Mesenchymal stem cell (in vitro differentiated cells and primary cell): Measurements from ENCODE around the gene PITPNM3.

Source experiments
- DNase-seq: peaks from one replicate; pipeline ENCODE4 v3.0.0-alpha.2; 2013
- H2AFZ ChIP-seq: one replicate; pipeline ENCODE4 v1.6.1; 2013; ENCODE audit warnings: low read depth, mild to moderate bottlenecking, control low read depth, inconsistent platforms, low read length, moderate library complexity
- H2AK5ac ChIP-seq: 2 replicates; pipeline ENCODE4 v1.6.1; 2013; ENCODE audit warnings: low read length, moderate library complexity, mild to moderate bottlenecking, inconsistent platforms; ENCODE audit not compliant: severe bottlenecking
- H2BK120ac ChIP-seq: one replicate; pipeline ENCODE4 v1.6.1; 2013; ENCODE audit warnings: low read depth, mild to moderate bottlenecking, inconsistent platforms, low read length, moderate library complexity
- H2BK12ac ChIP-seq, 2 experiments: one replicate each; pipeline ENCODE4 v1.6.1; 2013; ENCODE audit warnings: inconsistent platforms in 2 of 2, low read length in 2 of 2, mild to moderate bottlenecking in 2 of 2, moderate library complexity in 2 of 2, control low read depth in 1 of 2
- H2BK15ac ChIP-seq: one replicate; pipeline ENCODE4 v1.6.1; 2013; ENCODE audit warnings: mild to moderate bottlenecking, low read depth, inconsistent platforms; ENCODE audit not compliant: poor library complexity, severe bottlenecking
- H2BK5ac ChIP-seq: 2 replicates; pipeline ENCODE4 v1.6.1; 2013; ENCODE audit warnings: low read depth, mild to moderate bottlenecking, low read length, control low read depth, inconsistent platforms; ENCODE audit not compliant: poor library complexity, severe bottlenecking
- H3K14ac ChIP-seq, 2 experiments: one replicate each; pipeline ENCODE4 v1.6.1; 2013; ENCODE audit warnings: inconsistent platforms in 2 of 2, low read length in 2 of 2, control low read depth in 1 of 2, mild to moderate bottlenecking in 1 of 2, moderate library complexity in 1 of 2
- H3K18ac ChIP-seq, 2 experiments: one replicate each; pipeline ENCODE4 v1.6.1; 2013; ENCODE audit warnings: inconsistent platforms in 2 of 2, low read length in 2 of 2, control low read depth in 1 of 2, low read depth in 1 of 2, mild to moderate bottlenecking in 1 of 2
- H3K23ac ChIP-seq, 2 experiments: one replicate each; pipeline ENCODE4 v1.6.1; 2013; ENCODE audit warnings: inconsistent platforms in 2 of 2, low read length in 2 of 2, mild to moderate bottlenecking in 2 of 2, moderate library complexity in 2 of 2, control low read depth in 1 of 2
- H3K27ac ChIP-seq: 2 replicates; pipeline ENCODE4 v1.5.1; 2013; ENCODE audit warnings: mild to moderate bottlenecking, moderate library complexity, low read length, control low read depth, inconsistent platforms; ENCODE audit not compliant: poor library complexity, severe bottlenecking
- H3K27me3 ChIP-seq, 2 experiments: 2 replicates each; pipeline versions ENCODE4 v1.6.1 to v1.7.0; 2013; ENCODE audit warnings: low read length in 2 of 2, mild to moderate bottlenecking in 2 of 2, moderate library complexity in 2 of 2, control low read depth in 1 of 2, inconsistent platforms in 1 of 2; ENCODE audit not compliant: control insufficient read depth in 1 of 2, insufficient read depth in 1 of 2
- H3K36me3 ChIP-seq, 2 experiments: 2 replicates each; pipeline versions ENCODE4 v1.6.1 to v1.7.0; 2013; ENCODE audit warnings: low read length in 2 of 2, control low read depth in 1 of 2, inconsistent platforms in 1 of 2, low read depth in 1 of 2, mild to moderate bottlenecking in 1 of 2; ENCODE audit not compliant: insufficient read depth in 2 of 2, control insufficient read depth in 1 of 2
- H3K4ac ChIP-seq, 2 experiments: one replicate each; pipeline ENCODE4 v1.6.1; 2013; ENCODE audit warnings: inconsistent platforms in 2 of 2, low read length in 2 of 2, mild to moderate bottlenecking in 2 of 2, moderate library complexity in 2 of 2, control low read depth in 1 of 2, low read depth in 1 of 2
- H3K4me1 ChIP-seq: 2 replicates; pipeline ENCODE4 v1.6.1; 2013; ENCODE audit warnings: low read depth, low read length, control low read depth; ENCODE audit not compliant: control insufficient read depth, insufficient read depth
- H3K4me2 ChIP-seq: 2 replicates; pipeline ENCODE4 v1.6.1; 2013; ENCODE audit warnings: low read length, mild to moderate bottlenecking, inconsistent platforms; ENCODE audit not compliant: poor library complexity, severe bottlenecking
- H3K4me3 ChIP-seq, 2 experiments: 2 replicates each; pipeline versions ENCODE4 v1.5.1 to v1.7.0; 2013; ENCODE audit warnings: low read length in 2 of 2, mild to moderate bottlenecking in 2 of 2, control low read depth in 1 of 2, low read depth in 1 of 2; ENCODE audit not compliant: insufficient read depth in 1 of 2
- H3K79me1 ChIP-seq: replicated peaks from 2 replicates; pipeline ENCODE4 v1.6.1; 2013; ENCODE audit warnings: mild to moderate bottlenecking, control low read depth, low read length, inconsistent platforms; ENCODE audit not compliant: poor library complexity, severe bottlenecking
- H3K9ac ChIP-seq: 2 replicates; pipeline ENCODE4 v1.7.0; 2013; ENCODE audit warnings: mild to moderate bottlenecking, low read length, moderate library complexity
- H3K9me3 ChIP-seq: 2 replicates; pipeline ENCODE4 v1.7.0; 2013; ENCODE audit warnings: mild to moderate bottlenecking, low read length; ENCODE audit not compliant: control insufficient read depth
- H4K8ac ChIP-seq: one replicate; pipeline ENCODE4 v1.6.1; 2013; ENCODE audit warnings: inconsistent platforms, mild to moderate bottlenecking, low read length, moderate library complexity
- H4K91ac ChIP-seq: one replicate; pipeline ENCODE4 v1.6.1; 2013; ENCODE audit warnings: mild to moderate bottlenecking, low read length, inconsistent platforms
- WGBS: methylation state at CpG from one replicate; pipeline ENCODE4 v1.1.7; 2013; ENCODE audit warnings: mixed read lengths; 5-methylcytosine and 5-hydroxymethylcytosine counted together

PITPNM3 gene

DNA sequence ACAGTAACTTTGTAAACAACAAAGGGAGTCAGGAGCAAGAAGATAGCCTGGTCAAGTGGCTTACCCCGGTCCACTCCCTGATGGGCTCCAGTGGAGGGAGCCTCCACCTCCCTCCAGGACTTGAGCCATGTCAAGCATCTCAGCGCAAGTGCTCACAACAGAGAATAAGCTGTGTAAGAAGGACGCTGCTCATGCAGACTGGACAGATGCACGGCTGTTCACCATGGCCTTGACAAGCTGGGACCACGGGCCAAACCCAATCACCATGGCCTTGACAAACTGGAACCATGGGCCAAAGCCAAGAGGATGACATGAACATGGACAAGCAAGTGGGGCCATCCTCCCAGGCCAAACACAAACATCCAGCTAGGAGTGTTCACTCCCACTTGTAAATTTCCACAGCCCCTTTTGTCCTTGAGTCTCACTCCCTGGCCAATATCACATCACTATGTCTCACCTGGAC is 3.4 kb upstream of the PITPNM3 start:
- Histone ChIP-seq H2AFZ (no peak overlapping the region), H2AK5ac (no peak overlapping the region), H3K27ac (no peak overlapping the region), H3K9me3 (no peaks in the 10 kb centered on the region), H4K91ac (no peak overlapping the region), H3K4me3 (no peak overlapping the region), H2BK5ac (no peak overlapping the region), H3K4ac (no peak overlapping the region), H4K8ac (no peak overlapping the region), H3K79me1 (no peaks in the 10 kb centered on the region), H3K36me3 (no peaks in the 10 kb centered on the region), H3K9ac (no peak overlapping the region), H2BK120ac (no peak overlapping the region), H3K14ac (no peak overlapping the region), H3K4me1 (peaks cover 18% of the 10 kb centered on the region), H3K27me3 (peaks cover 17 to 45% of the 10 kb centered on the region in 2 experiments), H3K23ac (no peak overlapping the region), H3K18ac (no peak overlapping the region), H3K4me2 (no peak overlapping the region), H2BK12ac (no peak overlapping the region), H2BK15ac (no peak overlapping the region)
- WGBS, result 90% methylated on average over 5 of the region's 5 CpGs
- no peak for DNase-seq

DNA sequence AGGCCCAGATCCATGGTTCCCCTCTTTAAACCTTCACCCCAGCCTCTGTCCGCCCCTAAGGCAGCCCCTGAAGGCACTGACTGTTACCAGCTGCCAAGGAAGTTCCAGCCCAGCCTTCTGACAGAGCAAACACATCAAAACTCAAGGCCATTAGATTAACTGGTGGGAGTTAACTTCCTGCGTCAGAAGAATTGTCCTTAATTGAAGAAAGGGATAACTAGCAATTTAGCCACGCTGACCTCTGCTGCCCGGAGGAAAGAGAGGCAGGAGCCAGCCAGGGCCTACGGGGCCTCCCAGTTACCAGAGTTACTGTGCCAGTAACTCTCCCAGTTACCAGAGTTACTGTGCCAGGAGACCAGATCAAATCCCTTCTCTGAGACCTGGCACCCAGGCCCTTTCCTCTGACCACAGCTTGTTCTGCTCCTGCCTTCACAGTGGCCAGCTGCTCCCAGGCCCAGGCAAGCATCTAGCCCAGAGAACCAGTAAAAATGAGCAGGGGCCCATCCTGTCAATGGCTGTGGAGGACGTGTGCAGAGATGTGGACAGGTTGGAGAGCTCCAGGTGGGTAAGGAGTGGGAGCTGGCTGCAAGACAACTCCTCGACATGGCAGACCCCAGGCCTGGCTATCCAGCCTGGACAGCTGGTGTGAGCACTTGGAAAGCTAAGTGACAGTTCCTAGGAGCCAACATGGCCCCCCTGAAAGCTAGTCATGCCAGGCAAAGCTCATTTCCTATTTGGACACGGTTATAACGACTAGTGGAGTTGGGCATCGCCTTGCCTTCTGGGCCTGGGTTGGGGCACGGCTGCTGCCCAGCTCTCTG is 2.8 kb upstream of the PITPNM3 start:
- no peak overlapping the region for H3K27ac ChIP-seq
- H3K18ac ChIP-seq, result no peak overlapping the region
- H3K9ac ChIP-seq, result no peak overlapping the region
- H2AK5ac ChIP-seq, result no peak overlapping the region
- no peaks in the 10 kb centered on the region for H3K36me3 ChIP-seq
- peaks cover 19% of the 10 kb centered on the region for H3K4me1 ChIP-seq
- no peak overlapping the region for H3K23ac ChIP-seq
- H2AFZ ChIP-seq, result no peak overlapping the region
- H3K14ac ChIP-seq, result no peak overlapping the region
- no peak overlapping the region for H4K8ac ChIP-seq
- no peak overlapping the region for H3K4me3 ChIP-seq
- H4K91ac ChIP-seq, result no peak overlapping the region
- peaks cover 24 to 51% of the 10 kb centered on the region in 2 experiments for H3K27me3 ChIP-seq
- H3K4me2 ChIP-seq, result no peak overlapping the region
- H2BK15ac ChIP-seq, result no peak overlapping the region
- no peak overlapping the region for H3K4ac ChIP-seq
- no peak overlapping the region for H2BK5ac ChIP-seq
- no peak for DNase-seq
- no peak overlapping the region for H2BK120ac ChIP-seq
- H3K9me3 ChIP-seq, result no peaks in the 10 kb centered on the region
- no peaks in the 10 kb centered on the region for H3K79me1 ChIP-seq
- H2BK12ac ChIP-seq, result no peak overlapping the region
- WGBS, result 81% methylated on average over 11 of the region's 11 CpGs

DNA sequence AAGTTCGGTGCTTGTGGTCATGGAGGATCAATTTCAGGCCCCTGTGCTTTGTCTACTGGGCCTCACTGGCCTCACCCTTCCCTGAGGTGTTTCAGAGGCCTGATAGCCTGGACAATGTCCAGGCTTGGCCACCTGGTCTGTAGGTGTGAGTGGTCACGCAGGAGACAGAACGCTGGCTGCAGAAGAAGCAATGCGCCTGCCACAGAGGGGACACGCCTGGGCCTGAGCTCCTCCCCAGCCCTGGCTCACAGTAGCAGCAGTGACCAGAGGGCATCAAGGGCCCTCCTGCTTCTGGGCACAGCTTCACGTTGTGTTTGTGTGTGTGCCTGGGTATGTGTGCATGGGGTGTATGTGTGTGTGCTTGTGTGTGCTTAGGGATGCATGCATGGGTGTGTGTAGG is 1.9 kb upstream of the PITPNM3 start:
- H4K8ac ChIP-seq, result no peak overlapping the region
- no peaks in the 10 kb centered on the region for H3K9me3 ChIP-seq

DNA sequence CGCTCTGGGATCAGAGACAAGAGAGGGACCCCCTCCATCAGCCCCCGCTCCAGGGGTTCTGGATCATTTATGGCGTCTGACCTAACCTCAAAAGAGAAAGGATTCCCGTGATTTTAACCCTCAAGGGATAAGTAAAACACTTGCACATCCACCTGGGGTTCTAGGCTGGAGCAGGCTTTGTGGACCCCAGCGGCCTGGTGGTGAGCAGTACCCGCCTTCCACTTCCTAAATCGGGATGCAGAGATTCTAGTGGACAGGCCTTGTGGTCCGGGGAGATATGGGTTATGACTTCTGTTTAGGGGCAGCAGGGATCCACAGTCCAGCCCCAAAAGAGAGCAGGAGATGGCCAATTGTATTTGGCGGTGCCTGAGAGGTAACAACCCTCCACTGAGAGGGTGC is 684 bp upstream of the PITPNM3 start:
- Histone ChIP-seq H2AK5ac (no peak overlapping the region), H3K9ac (no peak overlapping the region), H4K8ac (no peak overlapping the region), H3K27me3 (peaks cover 37 to 64% of the 10 kb centered on the region in 2 experiments), H3K9me3 (no peaks in the 10 kb centered on the region), H3K36me3 (no peaks in the 10 kb centered on the region), H3K14ac (no peak overlapping the region), H3K4me2 (peak overlapping the region; percentile 87), H2BK120ac (no peak overlapping the region), H3K4me3 (peak overlapping the region in 1 of 2 experiments; percentile 37), H2BK15ac (no peak overlapping the region), H4K91ac (no peak overlapping the region), H3K23ac (no peak overlapping the region), H2AFZ (no peak overlapping the region), H3K27ac (no peak overlapping the region), H3K18ac (no peak overlapping the region), H3K4me1 (peaks cover 19% of the 10 kb centered on the region), H3K4ac (no peak overlapping the region), H2BK12ac (no peak overlapping the region), H2BK5ac (no peak overlapping the region), H3K79me1 (no peaks in the 10 kb centered on the region)
- DNase-seq, result no peak
- 31% methylated on average over 9 of the region's 9 CpGs for whole genome bisulfite sequencing

More for the DNA sequence above, 1.9 kb upstream of the PITPNM3 start:
- 98% methylated on average over 5 of the region's 6 CpGs for WGBS
- peaks cover 19% of the 10 kb centered on the region for H3K4me1 ChIP-seq
- H3K14ac ChIP-seq, result no peak overlapping the region
- DNase-seq, result no peak
- peaks cover 33 to 60% of the 10 kb centered on the region in 2 experiments for H3K27me3 ChIP-seq
- H2BK15ac ChIP-seq, result no peak overlapping the region
- no peak overlapping the region for H2BK120ac ChIP-seq
- no peak overlapping the region for H3K23ac ChIP-seq
- H4K91ac ChIP-seq, result peak overlapping the region; percentile 47
- no peak overlapping the region for H2AFZ ChIP-seq
- no peak overlapping the region for H3K9ac ChIP-seq
- no peak overlapping the region for H2BK12ac ChIP-seq
- no peak overlapping the region for H3K4me3 ChIP-seq
- no peaks in the 10 kb centered on the region for H3K79me1 ChIP-seq
- H3K18ac ChIP-seq, result no peak overlapping the region
- no peak overlapping the region for H2BK5ac ChIP-seq
- H3K27ac ChIP-seq, result no peak overlapping the region
- H3K4ac ChIP-seq, result no peak overlapping the region
- no peak overlapping the region for H3K4me2 ChIP-seq
- H3K36me3 ChIP-seq, result no peaks in the 10 kb centered on the region
- H2AK5ac ChIP-seq, result no peak overlapping the region
